KMS-11 (cell line): ENCODE data around the gene TRAFD1.

ENCODE experiments used
- H2AFZ ChIP-seq: fragments of 200-600 bp; sonication (generic); 2 replicates; pipeline ENCODE4 v1.6.1; 2016; ENCODE audit warnings: antibody characterized with exemption, mixed run types, low read depth
- H3K27ac ChIP-seq: fragments of 200-600 bp; sonication (generic); 2 replicates; pipeline ENCODE4 v1.6.1; 2016; ENCODE audit warnings: mild to moderate bottlenecking, mixed run types
- H3K27me3 ChIP-seq: fragments of 200-600 bp; sonication (generic); 2 replicates; pipeline ENCODE4 v1.6.1; 2017; ENCODE audit warnings: mild to moderate bottlenecking, low read depth, mixed run types, moderate library complexity; ENCODE audit not compliant: insufficient read depth
- H3K36me3 ChIP-seq: fragments of 200-600 bp; sonication (generic); 2 replicates; pipeline ENCODE4 v1.6.1; 2017; ENCODE audit warnings: mild to moderate bottlenecking, mixed run types; ENCODE audit not compliant: insufficient read depth
- H3K4me1 ChIP-seq: fragments of 200-600 bp; sonication (generic); 2 replicates; pipeline ENCODE4 v1.6.1; 2016; ENCODE audit warnings: mild to moderate bottlenecking, low read depth, mixed run types; ENCODE audit not compliant: poor library complexity, severe bottlenecking
- H3K4me2 ChIP-seq: fragments of 200-600 bp; sonication (generic); 2 replicates; pipeline ENCODE4 v1.7.0; 2016; ENCODE audit warnings: mild to moderate bottlenecking, mixed run types
- H3K4me3 ChIP-seq: fragments of 200-600 bp; sonication (generic); IDR thresholded peaks from 2 replicates; pipeline ENCODE4 v1.6.1; 2017; ENCODE audit warnings: low read depth, low read length, mixed read lengths; ENCODE audit not compliant: insufficient read depth
- H3K79me2 ChIP-seq: fragments of 200-600 bp; sonication (generic); 2 replicates; pipeline ENCODE4 v1.6.1; 2016; ENCODE audit warnings: low read depth, mixed run types; ENCODE audit not compliant: insufficient read depth
- H3K9ac ChIP-seq: fragments of 200-600 bp; sonication (generic); 2 replicates; pipeline ENCODE4 v1.6.1; 2016; ENCODE audit warnings: mild to moderate bottlenecking, mixed run types
- H4K20me1 ChIP-seq: fragments of 200-600 bp; sonication (generic); 2 replicates; pipeline ENCODE4 v1.6.1; 2016; ENCODE audit warnings: mild to moderate bottlenecking, mixed run types; ENCODE audit not compliant: insufficient read depth
- TF ChIP-seq, protein P1 (sequence below): fragments of 200-600 bp; sonication (generic); conservative IDR thresholded peaks from 2 replicates; pipeline ENCODE4 v1.6.1; 2017; ENCODE audit warnings: low read depth, mild to moderate bottlenecking, antibody characterized with exemption, low read length, moderate library complexity, mixed read lengths

TRAFD1 gene

DNA sequence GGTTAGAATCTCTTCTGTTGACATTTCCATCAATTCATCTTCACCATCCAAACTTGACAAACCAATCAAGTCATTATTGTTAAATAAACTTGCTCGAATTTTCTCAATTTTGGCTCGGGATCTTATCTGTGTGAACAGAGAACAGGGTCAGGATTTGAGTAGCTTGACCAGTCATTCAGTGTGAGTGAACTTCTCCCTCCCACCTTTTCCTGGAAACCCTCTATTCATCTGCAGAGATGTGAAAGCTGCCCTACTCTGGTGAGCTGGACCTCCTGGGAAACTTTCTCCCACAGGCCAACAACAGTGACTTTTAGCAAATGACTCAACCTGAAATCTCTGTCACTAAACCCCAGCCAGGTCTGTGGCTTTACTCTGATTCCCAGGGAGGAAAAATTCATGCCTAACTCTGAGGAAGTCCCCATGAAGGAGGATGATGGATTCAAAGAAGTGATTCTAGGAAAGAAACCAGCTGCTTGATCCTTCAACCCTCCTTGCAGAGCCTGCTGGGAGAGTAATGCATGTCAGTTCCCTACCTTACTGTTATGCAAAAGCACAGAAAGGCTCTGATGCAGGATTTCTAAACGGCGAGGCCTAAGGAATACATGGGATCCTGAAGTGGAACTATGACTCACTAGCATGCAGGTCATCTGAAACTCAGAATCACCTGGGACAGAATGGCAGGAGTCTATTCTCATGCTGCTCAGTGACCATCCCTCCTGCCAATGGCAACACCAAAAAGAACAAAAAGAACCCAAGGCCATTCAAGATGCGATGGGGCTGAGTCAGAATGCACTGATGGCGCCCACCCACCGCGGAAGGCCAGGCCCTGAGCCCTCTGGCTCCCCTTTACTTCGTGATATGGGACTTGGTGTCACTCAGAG, 58.0 kb downstream of the TRAFD1 start:
- Histone ChIP-seq H3K4me3 (no peak overlapping the region), H3K36me3 (no peaks in the 10 kb centered on the region), H3K9ac (no peak overlapping the region)

DNA sequence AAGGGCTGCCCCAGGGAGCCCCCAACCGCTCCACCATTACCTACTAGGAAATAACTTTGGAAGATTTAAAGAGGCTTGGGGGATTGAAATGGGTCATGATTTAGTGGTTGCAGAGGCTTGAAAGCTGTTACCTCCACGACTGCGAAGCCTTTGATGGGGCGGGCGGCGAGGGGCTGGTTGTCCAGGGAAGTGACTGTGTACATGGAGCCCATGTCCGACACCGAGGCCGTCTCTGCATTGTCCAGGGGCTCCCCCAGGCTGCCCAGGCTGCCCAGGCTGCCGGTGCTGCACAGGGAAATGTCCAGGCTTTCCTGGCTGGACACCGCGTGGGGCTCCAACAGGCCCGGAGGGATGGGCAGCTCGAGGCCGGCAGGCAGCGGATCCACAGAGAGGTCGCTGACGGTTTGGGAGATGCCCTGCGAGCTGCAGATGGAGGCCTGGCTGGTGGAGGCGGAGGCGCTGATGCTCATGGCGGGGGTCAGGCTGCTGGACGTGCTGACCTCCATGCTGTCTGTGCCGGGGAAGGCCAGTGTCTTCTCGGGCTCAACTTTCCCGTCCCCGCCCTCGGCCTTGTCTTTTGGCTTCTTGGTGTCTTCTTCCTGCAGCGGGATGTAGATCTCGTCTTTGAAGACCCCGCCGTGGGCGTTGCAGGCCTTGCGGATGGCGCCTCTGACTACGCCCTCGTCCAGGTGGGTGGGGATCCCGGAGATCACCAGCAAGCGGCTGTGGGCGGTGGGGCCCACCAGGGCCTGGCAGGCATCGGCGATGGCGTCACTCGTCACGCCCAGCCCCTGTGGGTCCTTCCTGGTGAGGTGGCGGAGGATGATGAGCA, 58.9 kb downstream of the TRAFD1 start:
- no peak overlapping the region for H3K27ac ChIP-seq
- no peaks in the 10 kb centered on the region for H3K36me3 ChIP-seq
- no peak overlapping the region for H2AFZ ChIP-seq
- H3K4me2 ChIP-seq: no peak overlapping the region
- no peaks in the 10 kb centered on the region for H3K4me1 ChIP-seq
- H4K20me1 ChIP-seq: no peaks in the 10 kb centered on the region
- no peaks in the 10 kb centered on the region for H3K27me3 ChIP-seq
- TF ChIP-seq, protein P1, sequence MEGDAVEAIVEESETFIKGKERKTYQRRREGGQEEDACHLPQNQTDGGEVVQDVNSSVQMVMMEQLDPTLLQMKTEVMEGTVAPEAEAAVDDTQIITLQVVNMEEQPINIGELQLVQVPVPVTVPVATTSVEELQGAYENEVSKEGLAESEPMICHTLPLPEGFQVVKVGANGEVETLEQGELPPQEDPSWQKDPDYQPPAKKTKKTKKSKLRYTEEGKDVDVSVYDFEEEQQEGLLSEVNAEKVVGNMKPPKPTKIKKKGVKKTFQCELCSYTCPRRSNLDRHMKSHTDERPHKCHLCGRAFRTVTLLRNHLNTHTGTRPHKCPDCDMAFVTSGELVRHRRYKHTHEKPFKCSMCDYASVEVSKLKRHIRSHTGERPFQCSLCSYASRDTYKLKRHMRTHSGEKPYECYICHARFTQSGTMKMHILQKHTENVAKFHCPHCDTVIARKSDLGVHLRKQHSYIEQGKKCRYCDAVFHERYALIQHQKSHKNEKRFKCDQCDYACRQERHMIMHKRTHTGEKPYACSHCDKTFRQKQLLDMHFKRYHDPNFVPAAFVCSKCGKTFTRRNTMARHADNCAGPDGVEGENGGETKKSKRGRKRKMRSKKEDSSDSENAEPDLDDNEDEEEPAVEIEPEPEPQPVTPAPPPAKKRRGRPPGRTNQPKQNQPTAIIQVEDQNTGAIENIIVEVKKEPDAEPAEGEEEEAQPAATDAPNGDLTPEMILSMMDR: no peak
- H3K79me2 ChIP-seq: no peaks in the 10 kb centered on the region
- H3K9ac ChIP-seq: no peak overlapping the region
- no peak overlapping the region for H3K4me3 ChIP-seq

More for the DNA sequence above, 58.0 kb downstream of the TRAFD1 start:
- Histone ChIP-seq H3K27me3 (no peaks in the 10 kb centered on the region), H3K4me2 (no peak overlapping the region), H3K27ac (no peak overlapping the region), H3K4me1 (no peaks in the 10 kb centered on the region), H2AFZ (no peak overlapping the region), H3K79me2 (no peaks in the 10 kb centered on the region), H4K20me1 (no peaks in the 10 kb centered on the region)
- TF ChIP-seq, protein P1: no peak

DNA sequence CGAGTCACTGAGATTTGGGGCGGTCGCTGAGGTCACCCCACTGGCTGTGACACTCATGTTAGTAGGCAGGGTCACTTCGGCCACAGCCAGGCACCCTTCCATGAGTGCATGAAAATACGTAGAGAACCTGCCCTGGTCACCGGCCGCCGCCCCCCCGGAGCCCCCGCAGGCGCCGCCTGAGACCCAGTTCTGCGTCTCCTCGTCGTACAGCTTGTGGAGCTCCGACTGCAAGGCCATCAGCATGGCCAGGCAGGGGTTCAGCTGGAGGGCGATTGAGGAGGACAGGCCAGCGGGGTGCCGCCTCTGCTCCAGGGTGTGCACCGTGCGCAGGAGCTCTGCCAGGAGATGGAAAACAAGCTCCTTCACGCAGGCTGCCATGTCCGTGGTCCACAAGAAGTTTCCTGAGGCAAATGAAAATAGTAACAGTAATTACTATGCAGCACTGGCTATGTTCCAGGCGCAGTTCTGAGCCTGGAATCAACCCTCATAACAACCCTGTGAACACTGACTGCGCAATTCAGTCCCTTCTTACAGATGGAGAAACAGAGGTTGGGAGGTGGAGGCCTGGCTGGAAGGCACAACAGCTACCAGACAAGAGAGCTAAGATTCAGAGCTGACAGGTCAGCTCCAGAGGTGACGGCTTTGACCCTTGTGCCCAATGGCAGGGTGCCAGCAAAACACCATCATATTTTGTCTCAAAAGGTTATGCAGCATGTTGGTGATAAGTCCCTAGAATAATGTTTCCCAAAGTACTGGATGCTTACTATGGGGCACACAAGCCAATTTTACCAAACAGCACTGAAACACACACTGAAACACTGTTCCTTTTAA, 59.9 kb downstream of the TRAFD1 start:
- TF ChIP-seq, protein P1: no peak
- Histone ChIP-seq H3K79me2 (no peaks in the 10 kb centered on the region), H3K4me3 (no peak overlapping the region), H3K27ac (no peak overlapping the region), H2AFZ (no peak overlapping the region), H3K4me1 (no peaks in the 10 kb centered on the region), H3K9ac (no peak overlapping the region), H3K36me3 (no peaks in the 10 kb centered on the region), H3K4me2 (no peak overlapping the region), H4K20me1 (no peaks in the 10 kb centered on the region), H3K27me3 (no peaks in the 10 kb centered on the region)

DNA sequence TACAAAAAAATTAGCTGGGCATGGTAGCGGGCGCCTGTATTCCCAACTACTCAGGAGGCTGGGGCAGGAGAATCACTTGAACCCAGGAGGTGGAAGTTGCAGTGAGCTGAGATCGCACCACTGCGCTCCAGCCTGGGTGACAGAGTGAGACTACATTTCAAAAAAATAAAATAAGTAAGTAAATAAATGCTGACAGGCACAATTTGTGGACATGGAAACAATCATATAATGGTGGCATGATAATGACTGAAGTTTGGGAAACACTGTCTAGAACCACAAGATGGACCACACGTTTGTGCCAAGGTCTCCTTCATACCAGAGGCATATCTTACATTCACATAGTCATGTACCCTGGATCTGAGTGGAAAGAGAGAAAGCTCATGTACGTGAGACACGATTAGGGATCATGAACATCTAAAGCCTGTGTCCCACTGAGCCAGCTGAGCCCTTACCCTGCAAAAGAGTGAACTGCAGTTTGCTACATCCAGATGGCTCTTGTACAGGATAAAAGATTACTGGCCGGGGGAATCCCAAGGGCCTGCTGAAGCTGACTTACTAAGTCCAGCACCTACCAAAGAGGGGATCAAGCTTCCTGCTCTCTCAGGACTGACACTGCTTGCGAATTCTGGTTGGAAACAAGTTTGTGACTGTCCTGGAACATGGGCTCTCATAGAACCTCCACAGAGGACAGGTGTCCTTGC, 62.9 kb downstream of the TRAFD1 start:
- Histone ChIP-seq H3K79me2 (no peaks in the 10 kb centered on the region), H3K4me1 (no peaks in the 10 kb centered on the region), H2AFZ (no peak overlapping the region), H3K27ac (no peak overlapping the region), H3K36me3 (no peaks in the 10 kb centered on the region), H3K9ac (no peak overlapping the region), H3K4me3 (no peak overlapping the region), H3K4me2 (no peak overlapping the region), H3K27me3 (no peaks in the 10 kb centered on the region), H4K20me1 (no peaks in the 10 kb centered on the region)
- TF ChIP-seq, protein P1: no peak
